Fibroblast of lung (primary cell): ENCODE results near the gene ITGB3. TPM values are rescaled to one million over a fixed set of nuclear protein-coding genes. Genes with fewer than 3 reads are reported as not detected.

Experiments used
- DNase-seq, 2 donors: peaks; one replicate each; pipeline versions ENCODE4 v3.0.0 to v3.0.0-alpha.2; 2010; ENCODE audit warnings: low read depth in 2 of 2
- H2AFZ ChIP-seq: 2 replicates; pipeline ENCODE4 v1.5.1; 2012; ENCODE audit warnings: low read length, control low read depth, inconsistent platforms
- H3K27ac ChIP-seq: 2 replicates; pipeline ENCODE4 v1.5.1; 2011; ENCODE audit warnings: low read length, control low read depth; ENCODE audit not compliant: insufficient read depth
- H3K27me3 ChIP-seq: 2 replicates; pipeline ENCODE4 v1.5.1; 2011; ENCODE audit warnings: mild to moderate bottlenecking, low read length; ENCODE audit not compliant: control insufficient read depth, insufficient read depth
- H3K36me3 ChIP-seq: 2 replicates; pipeline ENCODE4 v1.5.1; 2011; ENCODE audit warnings: low read length; ENCODE audit not compliant: control insufficient read depth, insufficient read depth
- H3K4me1 ChIP-seq: 2 replicates; pipeline ENCODE4 v1.5.1; 2011; ENCODE audit warnings: low read length; ENCODE audit not compliant: control insufficient read depth, insufficient read depth; ENCODE audit errors: extremely low read depth
- H3K4me2 ChIP-seq: 2 replicates; pipeline ENCODE4 v1.5.1; 2011; ENCODE audit warnings: low read length, control low read depth; ENCODE audit not compliant: insufficient read depth; ENCODE audit errors: extremely low read depth
- H3K4me3 ChIP-seq, 4 experiments: fragments of 200-600 bp in 1 of 4; sonication (generic) in 1 of 4; replicated peaks in 1 of 4; 2 replicates each; pipeline ENCODE4 v1.5.1; 2011 to 2016; ENCODE audit warnings: low read length in 4 of 4, low read depth in 3 of 4, mild to moderate bottlenecking in 3 of 4, control low read depth in 2 of 4, inconsistent platforms in 1 of 4, mixed read lengths in 1 of 4; ENCODE audit not compliant: insufficient read depth in 1 of 4; ENCODE audit errors: control extremely low read depth in 1 of 4
- H3K79me2 ChIP-seq: 2 replicates; pipeline ENCODE4 v1.5.1; 2012; ENCODE audit warnings: mild to moderate bottlenecking, low read length, inconsistent platforms; ENCODE audit not compliant: control insufficient read depth, insufficient read depth
- H3K9ac ChIP-seq: 2 replicates; pipeline ENCODE4 v1.5.1; 2011; ENCODE audit warnings: mild to moderate bottlenecking, low read length, control low read depth; ENCODE audit not compliant: insufficient read depth
- H3K9me3 ChIP-seq: 2 replicates; pipeline ENCODE4 v1.5.1; 2012; ENCODE audit warnings: low read depth, low read length; ENCODE audit not compliant: control insufficient read depth, insufficient read depth
- H4K20me1 ChIP-seq: 2 replicates; pipeline ENCODE4 v1.5.1; 2011; ENCODE audit warnings: low read length; ENCODE audit not compliant: control insufficient read depth, insufficient read depth; ENCODE audit errors: extremely low read depth
- EZH2 ChIP-seq: IDR thresholded peaks from 2 replicates; pipeline ENCODE4 v1.5.1; 2012; ENCODE audit warnings: low read length, control low read depth, mild to moderate bottlenecking; ENCODE audit errors: missing control alignments
- polyA plus RNA-seq, 2 donors: library from polyadenylated mRNA; depleted of rRNA in 1 of 2; stranded (reverse) in 1 of 2; unstranded in 1 of 2; fragments of >200 nt; gene quantifications; 2 replicates each; pipeline ENCODE4 v1.2.1, GENCODE V29; 2011 to 2012; ENCODE audit warnings: missing spikeins in 1 of 2
- total RNA-seq: library from RNA; depleted of rRNA; stranded (reverse); fragments of >200 nt; gene quantifications from 2 replicates; pipeline ENCODE4 v1.2.1, GENCODE V29; 2014
- TF ChIP-seq, protein P1 (sequence below), 2 donors: IDR thresholded peaks in 1 of 2; conservative IDR thresholded peaks in 1 of 2; 1 replicate in 1 of 2; 2 replicates in 1 of 2; pipeline ENCODE4 v1.5.1; 2011 to 2012; ENCODE audit warnings: low read length in 2 of 2, control low read depth in 1 of 2, inconsistent platforms in 1 of 2, low read depth in 1 of 2, mild to moderate bottlenecking in 1 of 2

Gene ITGB3
- total and polyA plus RNA-seq, 2 donors (not counting 1 experiment from before 2014, with no cell fraction given): 22.0 to 23.3 TPM

DNA sequence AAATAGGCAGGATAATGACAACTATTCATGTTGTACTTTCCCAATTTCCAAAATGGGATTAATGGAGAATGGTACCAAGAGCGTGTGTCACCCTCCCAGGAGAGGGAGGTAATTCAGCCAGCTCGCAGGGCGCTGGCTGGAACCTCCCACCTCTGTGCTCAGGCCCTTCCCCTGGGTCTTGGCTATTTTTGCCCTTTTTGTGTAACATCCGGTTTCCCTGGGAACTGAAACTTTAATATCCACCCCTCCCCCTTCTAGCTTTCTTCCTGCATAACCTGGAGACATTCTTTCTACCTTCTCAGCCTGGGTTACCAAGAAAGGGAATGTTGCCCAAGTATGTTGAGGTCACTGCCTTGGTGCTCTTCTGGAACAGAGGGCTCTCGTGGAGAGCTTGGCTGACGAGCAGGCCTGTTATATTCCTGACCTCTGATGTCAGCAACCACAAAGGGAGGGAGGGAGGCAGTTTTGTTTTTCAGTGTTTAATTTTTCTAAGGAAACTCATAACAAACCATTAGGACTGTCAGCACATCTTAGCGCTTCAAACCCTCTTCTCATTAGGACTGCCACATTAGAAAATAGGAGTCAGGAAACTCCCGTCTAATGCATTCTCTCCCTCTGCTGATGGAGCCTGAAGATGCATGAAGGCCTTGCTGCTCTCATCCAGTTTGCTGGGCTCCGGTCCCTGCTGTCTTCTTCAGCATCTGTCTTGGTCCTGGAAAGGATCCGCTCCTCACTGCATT is 25.6 kb downstream of the ITGB3 start:
- no peaks in the 10 kb centered on the region for H3K27me3 ChIP-seq
- no peaks in the 10 kb centered on the region for H4K20me1 ChIP-seq
- peak overlapping the region; percentile 80 for H3K27ac ChIP-seq
- DNase-seq: peak; percentile 97 to 99
- H3K9ac ChIP-seq: peak overlapping the region; percentile 33
- no peak overlapping the region for H2AFZ ChIP-seq
- TF ChIP-seq, protein P1, sequence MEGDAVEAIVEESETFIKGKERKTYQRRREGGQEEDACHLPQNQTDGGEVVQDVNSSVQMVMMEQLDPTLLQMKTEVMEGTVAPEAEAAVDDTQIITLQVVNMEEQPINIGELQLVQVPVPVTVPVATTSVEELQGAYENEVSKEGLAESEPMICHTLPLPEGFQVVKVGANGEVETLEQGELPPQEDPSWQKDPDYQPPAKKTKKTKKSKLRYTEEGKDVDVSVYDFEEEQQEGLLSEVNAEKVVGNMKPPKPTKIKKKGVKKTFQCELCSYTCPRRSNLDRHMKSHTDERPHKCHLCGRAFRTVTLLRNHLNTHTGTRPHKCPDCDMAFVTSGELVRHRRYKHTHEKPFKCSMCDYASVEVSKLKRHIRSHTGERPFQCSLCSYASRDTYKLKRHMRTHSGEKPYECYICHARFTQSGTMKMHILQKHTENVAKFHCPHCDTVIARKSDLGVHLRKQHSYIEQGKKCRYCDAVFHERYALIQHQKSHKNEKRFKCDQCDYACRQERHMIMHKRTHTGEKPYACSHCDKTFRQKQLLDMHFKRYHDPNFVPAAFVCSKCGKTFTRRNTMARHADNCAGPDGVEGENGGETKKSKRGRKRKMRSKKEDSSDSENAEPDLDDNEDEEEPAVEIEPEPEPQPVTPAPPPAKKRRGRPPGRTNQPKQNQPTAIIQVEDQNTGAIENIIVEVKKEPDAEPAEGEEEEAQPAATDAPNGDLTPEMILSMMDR (conservative IDR thresholded peaks at IDR 0.05 in 1 of 2, IDR thresholded peaks at IDR 0.05 in 1 of 2; ENCODE audit: low read depth in 1 of 2, low read length in 2 of 2): peak; percentile 16 to 22
- no peak for TF ChIP-seq EZH2
- H3K4me1 ChIP-seq: peaks cover 45% of the 10 kb centered on the region
- H3K4me3 ChIP-seq: no peak overlapping the region
- no peaks in the 10 kb centered on the region for H3K36me3 ChIP-seq
- H3K4me2 ChIP-seq: peak overlapping the region; percentile 76
- no peaks in the 10 kb centered on the region for H3K9me3 ChIP-seq
- no peaks in the 10 kb centered on the region for H3K79me2 ChIP-seq

DNA sequence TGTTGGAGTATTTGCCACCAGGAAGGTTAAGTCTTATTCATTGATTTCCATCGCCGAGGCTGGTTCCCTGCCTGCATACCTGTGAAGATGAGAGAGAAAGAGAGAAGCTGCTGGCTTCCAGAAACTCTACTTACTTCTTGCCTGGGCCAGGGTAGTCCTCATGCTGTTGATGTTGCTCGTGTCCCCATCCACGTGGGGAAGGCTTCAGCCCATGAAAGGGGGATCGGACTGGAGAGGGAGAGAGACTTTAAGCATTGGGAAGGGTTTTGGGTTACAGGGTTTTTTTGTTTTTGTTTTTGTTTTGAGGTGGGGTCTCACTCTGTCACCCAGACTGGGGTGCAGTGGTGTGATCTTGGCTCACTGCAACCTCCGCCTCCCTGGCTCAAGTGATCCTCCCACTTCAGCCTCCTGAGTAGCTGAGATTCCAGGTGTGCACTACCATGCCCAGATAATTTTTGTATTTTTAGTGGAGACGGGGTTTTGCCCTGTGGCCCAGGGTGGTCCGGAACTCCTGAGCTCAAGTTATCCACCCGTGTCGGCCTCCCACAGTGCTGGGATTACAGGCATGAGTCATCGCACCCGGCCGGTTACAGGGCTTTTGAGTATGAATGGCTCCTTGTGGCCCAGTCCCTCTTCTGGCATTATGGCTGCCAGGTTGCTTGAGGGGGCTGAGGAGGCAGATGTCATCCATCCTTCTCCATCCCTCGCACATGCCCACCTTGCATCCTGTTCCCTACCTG is 26.6 kb downstream of the ITGB3 start:
- DNase-seq: peak in 1 of 2 donors; percentile 60
- Histone ChIP-seq H3K27me3 (no peaks in the 10 kb centered on the region), H2AFZ (no peak overlapping the region), H3K79me2 (no peaks in the 10 kb centered on the region), H3K4me2 (peak overlapping the region; percentile 76), H3K27ac (peak overlapping the region; percentile 80), H3K4me3 (no peak overlapping the region), H4K20me1 (no peaks in the 10 kb centered on the region), H3K36me3 (no peaks in the 10 kb centered on the region), H3K9me3 (no peaks in the 10 kb centered on the region), H3K9ac (peak overlapping the region; percentile 33), H3K4me1 (peaks cover 40% of the 10 kb centered on the region)
- no peak for TF ChIP-seq EZH2
- TF ChIP-seq, protein P1 (conservative IDR thresholded peaks at IDR 0.05 in 1 of 2, IDR thresholded peaks at IDR 0.05 in 1 of 2; ENCODE audit: low read depth in 1 of 2, low read length in 2 of 2): no peak

DNA sequence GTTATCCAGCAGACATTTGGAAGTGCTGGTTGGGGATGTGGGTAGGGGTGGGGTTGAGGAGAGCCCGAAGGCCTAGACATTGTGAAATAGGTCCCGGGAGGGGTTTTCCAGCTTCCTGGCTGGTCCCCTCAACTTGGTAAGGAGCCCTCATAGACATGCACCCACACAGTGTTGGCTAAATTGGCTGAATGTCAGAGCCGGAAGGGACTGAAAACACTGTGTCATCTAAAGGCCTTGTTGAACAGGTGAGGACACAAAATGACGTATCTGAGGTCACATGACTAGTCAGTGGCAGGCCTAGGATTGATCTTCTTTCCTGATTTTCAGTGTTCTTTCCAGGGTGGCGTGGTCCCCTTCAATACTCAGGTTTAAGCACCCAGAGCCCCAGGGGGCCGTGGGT is 27.6 kb downstream of the ITGB3 start:
- no peak overlapping the region for H3K27ac ChIP-seq
- no peak for TF ChIP-seq EZH2
- TF ChIP-seq, protein P1 (conservative IDR thresholded peaks at IDR 0.05 in 1 of 2, IDR thresholded peaks at IDR 0.05 in 1 of 2; ENCODE audit: low read depth in 1 of 2, low read length in 2 of 2): no peak
- H3K9ac ChIP-seq: no peak overlapping the region
- peaks cover 31% of the 10 kb centered on the region for H3K4me1 ChIP-seq
- no peaks in the 10 kb centered on the region for H3K27me3 ChIP-seq
- H3K36me3 ChIP-seq: no peaks in the 10 kb centered on the region
- no peak for DNase-seq
- no peak overlapping the region for H3K4me2 ChIP-seq
- H2AFZ ChIP-seq: no peak overlapping the region
- no peaks in the 10 kb centered on the region for H3K9me3 ChIP-seq
- no peaks in the 10 kb centered on the region for H4K20me1 ChIP-seq
- H3K4me3 ChIP-seq: no peak overlapping the region
- no peaks in the 10 kb centered on the region for H3K79me2 ChIP-seq
